MCF 10A (cell line): ENCODE data around the gene AUP1. TPM values are rescaled to one million over a fixed set of nuclear protein-coding genes. Genes with fewer than 3 reads are reported as not detected.

Experiments used
- BruUV-seq: library from RNA; stranded (reverse); fragments of 400-500 nt; replicated peaks from 2 replicates; lab custom pipeline; 2021; lab: Mats Ljungman, UMichigan
- CTCF ChIA-PET: fragments of 300-600 bp; sonication (Branson Sonifier 250); formaldehyde crosslinking; extraction: SDS; loops from one replicate; lab custom pipeline; 2021; ENCODE audit warnings: antibody characterized with exemption, inconsistent platforms; lab: Yijun Ruan, JAX
- POLR2A ChIA-PET: fragments of 300-600, 350-650 bp; sonication (Branson Sonifier 250); formaldehyde crosslinking; extraction: SDS; loops from one replicate; lab custom pipeline; 2020; ENCODE audit warnings: antibody characterized with exemption, inconsistent platforms; lab: Yijun Ruan, JAX
- DNase-seq: peaks from one replicate; pipeline ENCODE4 v3.0.0-alpha.2; 2018; ENCODE audit not compliant: unreplicated experiment
- H3K27ac Mint-ChIP-seq: one replicate; pipeline ENCODE4 v1.8.0; 2022; ENCODE audit warnings: mild to moderate bottlenecking, low read depth, mixed read lengths; ENCODE audit not compliant: unreplicated experiment
- H3K27me3 Mint-ChIP-seq: one replicate; pipeline ENCODE4 v1.8.0; 2022; ENCODE audit warnings: mixed read lengths; ENCODE audit not compliant: insufficient read depth, unreplicated experiment
- H3K36me3 Mint-ChIP-seq: one replicate; pipeline ENCODE4 v1.8.0; 2022; ENCODE audit warnings: mild to moderate bottlenecking, moderate library complexity, mixed read lengths; ENCODE audit not compliant: insufficient read depth, unreplicated experiment
- H3K4me1 Mint-ChIP-seq: one replicate; pipeline ENCODE4 v1.8.0; 2022; ENCODE audit warnings: mixed read lengths; ENCODE audit not compliant: insufficient read depth, unreplicated experiment
- H3K4me3 Mint-ChIP-seq: one replicate; pipeline ENCODE4 v1.8.0; 2022; ENCODE audit warnings: mild to moderate bottlenecking, moderate library complexity, mixed read lengths; ENCODE audit not compliant: unreplicated experiment
- H3K9me3 Mint-ChIP-seq: one replicate; pipeline ENCODE4 v1.8.0; 2022; ENCODE audit warnings: mixed read lengths; ENCODE audit not compliant: unreplicated experiment
- intact Hi-C: fragments of 100-400 bp; cut with micrococcal nuclease; formaldehyde crosslinking; loops from 2 replicates; pipeline ENCODE4 v1.14.1; 2022
- total RNA-seq: library from RNA; stranded (reverse); gene quantifications from 2 replicates; pipeline ENCODE4 v1.2.3, GENCODE V29; 2022
- TF ChIP-seq, protein P1 (sequence below): fragments of 200-600 bp; IDR thresholded peaks from one replicate; pipeline ENCODE4 v1.8.0; 2022; ENCODE audit warnings: antibody characterized with exemption, mild to moderate bottlenecking; ENCODE audit not compliant: unreplicated experiment

Gene AUP1
- total RNA-seq, 1 experiment from 2014 or later = 140 TPM

DNA sequence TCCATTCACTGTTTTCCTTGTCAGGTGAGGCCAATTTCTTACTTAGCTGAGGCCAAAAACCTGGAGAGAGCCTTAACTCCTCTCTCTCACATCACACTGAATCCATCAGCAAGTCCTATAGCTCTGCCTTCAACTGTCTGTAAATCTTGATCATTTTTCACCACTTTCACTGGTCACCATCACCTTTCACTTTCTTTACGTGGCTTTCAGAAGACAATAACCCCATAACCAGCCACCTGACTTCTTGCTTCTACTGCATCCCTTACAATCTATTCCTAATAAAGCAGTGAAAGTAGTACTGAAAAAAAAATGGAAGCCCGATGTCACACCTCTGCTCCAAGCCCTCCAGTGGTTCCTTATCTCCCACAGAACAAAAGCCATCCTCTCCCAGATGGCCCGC, 16.5 kb upstream of the AUP1 start:
- Mint-ChIP-seq H3K9me3 (no peaks in the 10 kb centered on the region), H3K4me1 (peaks cover 11% of the 10 kb centered on the region), H3K4me3 (no peak overlapping the region), H3K36me3 (no peaks in the 10 kb centered on the region), H3K27ac (no peak overlapping the region), H3K27me3 (no peaks in the 10 kb centered on the region)
- ChIA-PET CTCF (interaction anchor here (0.6 to 3.6 kb wide), 6 partner anchors 11 to 63 kb away, joined by 3 to 23 read pairs (median 4); no protein-coding TSS in a partner anchor), POLR2A (interaction anchor here (0.9 kb wide), 1 partner anchor 17 kb away, joined by 3 read pairs; no protein-coding TSS in a partner anchor)
- BruUV-seq = no TSS peak
- intact Hi-C loops = loop anchor here (5.0 kb wide), 1 partner anchor 41 kb away; no protein-coding TSS in a partner anchor
- TF ChIP-seq, protein P1, sequence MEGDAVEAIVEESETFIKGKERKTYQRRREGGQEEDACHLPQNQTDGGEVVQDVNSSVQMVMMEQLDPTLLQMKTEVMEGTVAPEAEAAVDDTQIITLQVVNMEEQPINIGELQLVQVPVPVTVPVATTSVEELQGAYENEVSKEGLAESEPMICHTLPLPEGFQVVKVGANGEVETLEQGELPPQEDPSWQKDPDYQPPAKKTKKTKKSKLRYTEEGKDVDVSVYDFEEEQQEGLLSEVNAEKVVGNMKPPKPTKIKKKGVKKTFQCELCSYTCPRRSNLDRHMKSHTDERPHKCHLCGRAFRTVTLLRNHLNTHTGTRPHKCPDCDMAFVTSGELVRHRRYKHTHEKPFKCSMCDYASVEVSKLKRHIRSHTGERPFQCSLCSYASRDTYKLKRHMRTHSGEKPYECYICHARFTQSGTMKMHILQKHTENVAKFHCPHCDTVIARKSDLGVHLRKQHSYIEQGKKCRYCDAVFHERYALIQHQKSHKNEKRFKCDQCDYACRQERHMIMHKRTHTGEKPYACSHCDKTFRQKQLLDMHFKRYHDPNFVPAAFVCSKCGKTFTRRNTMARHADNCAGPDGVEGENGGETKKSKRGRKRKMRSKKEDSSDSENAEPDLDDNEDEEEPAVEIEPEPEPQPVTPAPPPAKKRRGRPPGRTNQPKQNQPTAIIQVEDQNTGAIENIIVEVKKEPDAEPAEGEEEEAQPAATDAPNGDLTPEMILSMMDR = no peak
- no peak for DNase-seq

DNA sequence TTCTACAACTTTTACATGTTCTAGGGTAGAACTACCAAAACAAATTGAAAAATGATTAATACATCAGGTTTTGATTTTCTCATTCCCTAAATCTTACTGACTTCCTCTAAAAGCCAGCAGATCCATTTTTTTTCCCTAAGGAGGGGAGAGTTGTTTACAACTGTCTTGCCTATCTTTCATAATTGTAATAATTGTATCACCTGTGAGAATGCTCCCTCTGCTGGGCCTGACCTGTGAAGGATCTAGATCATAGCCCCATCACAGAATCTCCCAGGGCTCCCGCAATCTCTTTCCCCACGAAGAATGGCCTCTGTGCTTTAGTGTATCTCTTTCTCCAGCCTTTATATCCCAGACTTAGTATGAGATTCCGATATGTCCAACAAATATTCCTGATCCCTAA, 15.1 kb upstream of the AUP1 start:
- Mint-ChIP-seq H3K27me3 (no peaks in the 10 kb centered on the region), H3K27ac (no peak overlapping the region), H3K4me1 (peaks cover 3% of the 10 kb centered on the region), H3K9me3 (no peaks in the 10 kb centered on the region), H3K4me3 (no peak overlapping the region), H3K36me3 (no peaks in the 10 kb centered on the region)
- BruUV-seq = no TSS peak
- TF ChIP-seq, protein P1 = no peak
- intact Hi-C loops = loop anchor here (5.0 kb wide), 1 partner anchor 43 kb away; no protein-coding TSS in a partner anchor
- ChIA-PET POLR2A (interaction anchor here (0.7 to 2.2 kb wide), 3 partner anchors 15 to 88 kb away, joined by 3 to 5 read pairs (median 3); partner anchors contain the start of genes AUP1, HTRA2 and WBP1), CTCF (interaction anchor here (0.7 to 3.6 kb wide), 9 partner anchors 12 to 78 kb away, joined by 3 to 23 read pairs (median 3); no protein-coding TSS in a partner anchor)
- DNase-seq = no peak

DNA sequence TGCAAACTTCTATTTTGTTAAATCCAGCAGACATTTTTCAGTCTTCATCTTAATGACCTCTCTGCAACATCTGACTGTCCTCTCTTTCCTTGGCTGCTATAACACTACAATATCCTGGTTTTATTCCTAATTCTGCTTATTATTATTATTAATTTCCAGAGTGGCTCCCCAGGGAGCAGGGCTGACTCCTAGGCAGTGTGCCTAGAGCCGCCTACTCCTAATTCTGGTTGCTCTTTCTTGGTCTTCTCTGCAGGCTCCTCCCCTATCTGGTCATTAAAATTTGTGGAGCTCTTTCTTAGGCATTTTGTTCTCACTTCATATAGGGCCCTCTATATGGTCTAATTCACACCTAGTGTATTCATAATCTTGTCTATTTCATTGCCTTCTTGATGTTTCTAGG, 13.5 kb upstream of the AUP1 start:
- DNase-seq = no peak
- ChIA-PET CTCF (interaction anchor here (0.6 to 1.1 kb wide), 5 partner anchors 11 to 918 kb away, joined by 3 to 5 read pairs (median 3); no protein-coding TSS in a partner anchor), POLR2A (no interaction called here)
- no peaks in the 10 kb centered on the region for H3K27me3 Mint-ChIP-seq
- BruUV-seq = no TSS peak
- H3K36me3 Mint-ChIP-seq = no peaks in the 10 kb centered on the region
- H3K27ac Mint-ChIP-seq = no peak overlapping the region
- intact Hi-C loops = no loop called here
- H3K4me3 Mint-ChIP-seq = no peak overlapping the region
- H3K9me3 Mint-ChIP-seq = no peaks in the 10 kb centered on the region
- no peaks in the 10 kb centered on the region for H3K4me1 Mint-ChIP-seq
- TF ChIP-seq, protein P1 = no peak

DNA sequence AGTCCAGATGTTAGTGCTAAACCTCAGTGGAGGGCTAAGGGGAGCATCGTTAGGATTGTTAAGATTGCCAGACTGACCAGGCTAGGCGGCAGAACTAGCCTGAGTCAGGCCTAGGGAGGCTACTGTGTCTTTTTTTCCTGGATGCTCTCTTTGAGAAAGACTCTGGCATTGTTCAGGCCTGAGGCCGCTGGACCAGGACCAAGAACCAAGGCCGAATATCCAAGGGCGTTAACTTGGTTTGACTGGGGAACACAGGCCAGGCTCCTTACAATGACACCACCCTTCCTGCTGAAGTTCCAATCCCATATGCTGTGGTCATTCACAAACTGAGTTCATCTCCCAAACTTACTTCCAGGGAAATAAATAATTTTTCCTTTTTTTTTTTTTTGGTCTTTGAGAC, 10.8 kb upstream of the AUP1 start:
- BruUV-seq = no TSS peak
- peaks cover 6% of the 10 kb centered on the region for H3K4me1 Mint-ChIP-seq
- H3K27ac Mint-ChIP-seq = no peak overlapping the region
- POLR2A ChIA-PET = interaction anchor here (0.5 kb wide), 1 partner anchor 136 kb away, joined by 3 read pairs; no protein-coding TSS in a partner anchor
- CTCF ChIA-PET = no interaction called here
- TF ChIP-seq, protein P1 = no peak
- no peaks in the 10 kb centered on the region for H3K36me3 Mint-ChIP-seq
- no peaks in the 10 kb centered on the region for H3K9me3 Mint-ChIP-seq
- intact Hi-C loops = no loop called here
- DNase-seq = no peak
- no peaks in the 10 kb centered on the region for H3K27me3 Mint-ChIP-seq
- H3K4me3 Mint-ChIP-seq = no peak overlapping the region
